KOPT-K1 (cell line): ENCODE measurements around the gene PFKFB1.
"Not testable (repeated sequence)": the region's sequence is repeated elsewhere in the genome, so short reads cannot be mapped to it uniquely, and the experiment has no call there.

Experiments
- H3K27ac ChIP-seq: fragments of 200-600 bp; sonication (generic); 2 replicates; pipeline ENCODE4 v1.5.1; 2016; ENCODE audit warnings: antibody characterized with exemption, mild to moderate bottlenecking, low read depth, low read length; ENCODE audit not compliant: poor library complexity, severe bottlenecking
- H3K36me3 ChIP-seq: fragments of 200-600 bp; sonication (generic); 2 replicates; pipeline ENCODE4 v1.5.1; 2017; ENCODE audit warnings: antibody characterized with exemption, mild to moderate bottlenecking, low read length, moderate library complexity; ENCODE audit not compliant: insufficient read depth
- H3K9me3 ChIP-seq: fragments of 200-600 bp; sonication (generic); 2 replicates; pipeline ENCODE4 v1.5.1; 2017; ENCODE audit warnings: antibody characterized with exemption, low read length, mild to moderate bottlenecking; ENCODE audit not compliant: insufficient read depth, poor library complexity, severe bottlenecking

The PFKFB1 gene

GRCh38 chrX:55005256-55005655 lies 11.3 kb upstream of the PFKFB1 start:
- peaks cover 53% of the 10 kb centered on the region for H3K36me3 ChIP-seq

DNA sequence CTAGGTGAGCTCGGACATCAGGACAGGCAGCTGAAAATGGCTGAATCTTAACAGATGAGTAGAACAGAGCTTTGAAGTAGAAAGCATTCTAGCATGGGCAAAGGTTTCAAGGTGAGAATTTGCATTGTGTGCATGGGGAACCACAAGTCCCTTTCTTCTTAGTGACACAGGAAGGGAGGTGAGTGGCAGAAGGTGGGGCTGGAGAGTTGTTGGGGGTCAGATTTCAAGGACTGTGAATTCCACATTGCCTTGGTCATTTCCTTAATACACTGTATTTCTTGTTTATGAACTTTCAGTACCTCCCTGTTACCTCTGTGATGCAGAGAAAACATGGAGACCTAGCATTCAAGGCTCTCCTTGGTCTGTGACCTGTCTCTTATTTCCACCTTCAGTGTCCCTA lies 10.2 kb upstream of the PFKFB1 start:
- H3K9me3 ChIP-seq = no peaks in the 10 kb centered on the region
- H3K36me3 ChIP-seq = peaks cover 53% of the 10 kb centered on the region
- H3K27ac ChIP-seq = no peak overlapping the region

More at GRCh38 chrX:55005256-55005655, 11.3 kb upstream of the PFKFB1 start:
- no peak overlapping the region for H3K27ac ChIP-seq
- H3K9me3 ChIP-seq = no peaks in the 10 kb centered on the region

DNA sequence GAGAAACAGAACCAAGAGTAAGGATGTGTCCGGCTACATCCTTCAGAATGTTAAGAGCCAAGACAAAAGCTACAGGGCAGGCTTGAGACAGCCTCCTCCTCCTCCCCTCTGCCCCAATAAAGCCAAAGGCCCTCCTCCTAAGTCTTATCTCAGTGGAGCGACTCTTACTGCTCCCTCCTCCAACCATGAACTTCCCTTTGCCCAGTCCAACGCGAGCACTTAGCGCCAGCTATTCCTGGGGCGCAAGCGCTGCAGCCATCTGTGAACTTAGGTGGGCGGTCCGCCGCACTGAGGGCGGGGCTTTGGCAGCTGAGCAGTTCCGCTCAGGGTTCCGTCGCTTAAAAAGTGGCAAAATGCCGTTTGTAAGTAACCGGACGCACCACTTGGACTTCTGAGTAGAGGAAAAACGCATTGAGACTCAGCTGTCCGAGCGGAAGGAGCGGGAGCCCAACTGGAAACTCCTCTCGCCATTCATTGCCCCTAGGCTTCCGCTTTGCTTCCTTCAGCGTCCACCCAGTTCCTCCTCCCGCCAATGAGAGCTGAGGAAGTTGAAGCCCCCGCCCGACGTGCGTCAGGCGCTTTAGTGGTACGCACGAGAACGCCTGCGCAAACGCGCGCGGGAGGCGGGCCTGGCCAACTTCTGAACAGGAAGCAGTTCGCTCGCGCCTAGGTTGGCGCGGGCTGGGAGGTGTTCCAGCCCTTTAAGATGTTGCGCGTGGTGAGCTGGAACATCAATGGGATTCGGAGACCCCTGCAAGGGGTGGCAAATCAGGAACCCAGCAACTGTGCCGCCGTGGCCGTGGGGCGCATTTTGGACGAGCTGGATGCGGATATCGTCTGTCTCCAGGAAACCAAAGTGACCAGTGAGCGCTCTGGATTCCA lies 6.0 kb upstream of the PFKFB1 start, which contains the start of gene APEX2:
APEX2 (plus strand) TSS at position 647 of the 882 bp plus-strand sequence; CDS start at position 707, 60 bp downstream.
- no peaks in the 10 kb centered on the region for H3K9me3 ChIP-seq
- H3K36me3 ChIP-seq = peaks cover 33% of the 10 kb centered on the region
- H3K27ac ChIP-seq = peak within 1 kb of the TSS; percentile 83

DNA sequence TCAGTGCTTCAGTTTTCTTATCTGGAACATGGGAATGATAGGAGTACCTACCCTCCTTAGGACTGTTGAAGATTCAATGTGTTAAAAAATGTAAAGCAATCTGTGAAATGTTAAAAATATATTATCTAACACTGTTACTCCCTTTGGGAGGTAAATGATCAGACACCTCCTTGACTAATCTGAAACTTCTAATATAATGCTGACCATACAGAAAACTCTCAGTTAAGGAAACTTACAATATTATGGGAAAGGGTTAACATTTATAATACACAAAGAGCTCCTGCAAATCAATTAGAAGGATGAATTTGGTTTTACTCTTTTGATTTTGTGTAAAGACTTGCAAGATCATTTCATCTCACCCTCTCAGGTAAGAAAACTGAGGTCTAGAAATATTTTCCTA lies 1.6 kb upstream of the PFKFB1 start:
- Histone ChIP-seq H3K9me3 (no peaks in the 10 kb centered on the region), H3K27ac (no peak overlapping the region), H3K36me3 (no peaks in the 10 kb centered on the region)

- Histone ChIP-seq H3K36me3 (no peaks in the 10 kb centered on the region), H3K9me3 (no peaks in the 10 kb centered on the region), H3K27ac (no peak overlapping the region)
These were observed 822 bp upstream of the PFKFB1 start for GRCh38 chrX:54994668-54995351.

DNA sequence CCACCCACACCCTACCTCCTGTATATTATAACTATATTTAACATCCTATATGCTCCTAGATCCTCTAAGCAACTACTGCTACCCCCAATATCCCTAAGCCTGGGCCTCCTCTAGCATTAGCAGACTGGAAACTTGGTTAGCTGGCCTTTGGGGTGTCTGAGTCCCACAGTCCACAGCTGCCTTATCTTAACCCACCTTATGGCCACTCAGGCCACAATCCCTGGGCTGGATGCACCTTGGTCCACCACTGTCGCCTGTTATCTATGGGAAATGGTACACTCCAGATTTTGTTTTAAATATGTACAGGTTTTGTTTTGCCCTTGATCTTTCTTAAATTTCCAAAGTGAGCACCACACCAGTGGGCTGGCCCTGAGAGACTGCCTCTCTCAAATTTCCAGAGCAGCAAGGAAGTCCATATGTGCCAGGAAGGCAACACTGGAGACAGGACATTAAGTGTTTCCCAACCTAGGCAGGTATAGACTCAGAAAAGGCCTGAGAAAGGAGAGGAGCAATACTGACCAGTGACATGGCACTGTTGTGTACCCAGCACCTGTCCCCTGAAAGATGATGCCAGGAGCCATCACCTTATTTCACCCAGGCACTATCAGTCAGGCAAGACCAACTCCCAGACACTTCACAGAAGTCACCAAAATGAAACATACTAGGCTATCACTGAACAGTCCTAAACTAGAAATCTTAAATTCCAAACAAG lies 921 bp downstream of the PFKFB1 start:
- no peaks in the 10 kb centered on the region for H3K36me3 ChIP-seq
- H3K27ac ChIP-seq = no peak overlapping the region
- no peaks in the 10 kb centered on the region for H3K9me3 ChIP-seq

DNA sequence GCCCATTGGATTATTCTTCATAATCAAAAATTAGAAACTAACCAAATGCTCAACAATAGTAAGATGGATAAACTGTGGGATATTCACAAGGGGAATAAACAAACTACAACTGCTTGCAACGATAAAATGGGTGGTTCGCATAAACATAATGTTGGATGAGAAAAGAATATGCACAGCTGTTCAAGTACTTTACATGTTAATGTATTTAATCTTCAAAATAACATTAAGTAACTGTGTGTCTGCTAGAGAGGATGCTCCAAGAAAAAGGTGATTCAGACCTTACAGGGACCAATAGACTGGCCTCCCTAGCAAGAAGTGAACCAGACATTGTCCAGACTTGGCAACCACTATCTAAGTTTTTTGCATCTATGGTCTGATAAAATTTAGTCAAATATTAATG lies 2.3 kb downstream of the PFKFB1 start:
- no peak overlapping the region for H3K27ac ChIP-seq
- H3K36me3 ChIP-seq = no peaks in the 10 kb centered on the region
- no peaks in the 10 kb centered on the region for H3K9me3 ChIP-seq

GRCh38 chrX:54983306-54983705 lies 10.7 kb downstream of the PFKFB1 start:
- H3K36me3 ChIP-seq, H3K27ac ChIP-seq, H3K9me3 ChIP-seq: not testable (repeated sequence)

- no peaks in the 10 kb centered on the region for H3K9me3 ChIP-seq
- no peak overlapping the region for H3K27ac ChIP-seq
- no peaks in the 10 kb centered on the region for H3K36me3 ChIP-seq
These were observed 13.7 kb downstream of the PFKFB1 start for GRCh38 chrX:54980334-54980733.

- Histone ChIP-seq H3K36me3 (no peaks in the 10 kb centered on the region), H3K27ac (no peak overlapping the region), H3K9me3 (no peaks in the 10 kb centered on the region)
These were observed 14.6 kb downstream of the PFKFB1 start for GRCh38 chrX:54979432-54979831.

GRCh38 chrX:54978448-54978847 lies 15.5 kb downstream of the PFKFB1 start:
- no peak overlapping the region for H3K27ac ChIP-seq

DNA sequence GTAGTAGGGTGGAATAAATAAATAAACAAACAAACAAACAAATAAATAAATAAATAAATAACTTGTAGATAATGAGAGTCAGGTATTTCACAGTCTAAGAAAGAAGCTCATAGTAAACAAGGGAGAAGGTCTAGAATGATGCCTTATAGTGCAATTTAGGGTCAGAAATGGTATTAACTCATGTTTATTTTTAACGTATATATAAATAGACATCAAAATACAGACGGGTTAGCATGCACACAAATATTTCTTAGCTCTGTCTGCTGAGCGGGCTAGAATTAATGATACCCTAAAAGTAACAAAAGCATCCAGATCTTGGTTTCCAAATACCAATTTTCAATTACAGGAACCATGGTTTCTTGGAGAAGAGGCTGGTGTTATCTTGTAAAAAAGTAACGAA lies 16.6 kb downstream of the PFKFB1 start:
- Histone ChIP-seq H3K27ac (no peak overlapping the region), H3K9me3 (no peaks in the 10 kb centered on the region), H3K36me3 (no peaks in the 10 kb centered on the region)

More at GRCh38 chrX:54978448-54978847, 15.5 kb downstream of the PFKFB1 start:
- Histone ChIP-seq H3K9me3 (no peaks in the 10 kb centered on the region), H3K36me3 (no peaks in the 10 kb centered on the region)

DNA sequence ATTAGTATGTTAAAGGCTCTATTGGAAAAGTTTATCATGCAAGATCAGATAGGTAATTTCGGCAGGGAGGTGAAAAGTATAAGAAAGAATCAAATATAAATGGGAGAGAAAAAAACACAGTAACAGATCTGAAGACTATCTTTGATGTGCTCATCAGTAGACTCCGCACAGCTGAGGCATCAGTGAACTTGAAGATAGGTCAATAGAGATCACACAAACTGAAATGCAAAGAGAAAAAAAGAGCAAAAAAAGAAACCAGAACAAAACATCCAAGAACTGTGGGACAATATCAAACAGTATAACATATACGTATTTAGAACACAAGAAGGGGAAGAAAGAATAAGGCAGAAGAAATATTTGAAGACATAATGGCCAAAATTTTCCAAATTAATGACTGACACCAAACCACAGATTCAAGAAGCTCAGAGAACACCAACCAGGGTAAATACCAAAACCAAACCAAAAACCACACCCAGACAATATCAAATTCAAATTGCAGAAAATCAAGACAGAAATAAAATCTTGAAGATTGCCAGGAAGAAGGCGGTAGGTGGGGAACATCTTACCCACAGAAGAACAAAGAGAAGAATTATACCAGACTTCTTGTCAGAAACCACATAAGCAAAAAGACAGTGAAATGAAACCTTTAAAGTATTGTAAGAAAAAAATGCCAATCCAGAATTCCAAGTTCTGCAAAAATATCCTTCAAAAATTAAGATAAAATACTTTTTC lies 29.1 kb downstream of the PFKFB1 start:
- Histone ChIP-seq H3K9me3 (no peaks in the 10 kb centered on the region), H3K27ac (no peak overlapping the region), H3K36me3 (no peaks in the 10 kb centered on the region)

DNA sequence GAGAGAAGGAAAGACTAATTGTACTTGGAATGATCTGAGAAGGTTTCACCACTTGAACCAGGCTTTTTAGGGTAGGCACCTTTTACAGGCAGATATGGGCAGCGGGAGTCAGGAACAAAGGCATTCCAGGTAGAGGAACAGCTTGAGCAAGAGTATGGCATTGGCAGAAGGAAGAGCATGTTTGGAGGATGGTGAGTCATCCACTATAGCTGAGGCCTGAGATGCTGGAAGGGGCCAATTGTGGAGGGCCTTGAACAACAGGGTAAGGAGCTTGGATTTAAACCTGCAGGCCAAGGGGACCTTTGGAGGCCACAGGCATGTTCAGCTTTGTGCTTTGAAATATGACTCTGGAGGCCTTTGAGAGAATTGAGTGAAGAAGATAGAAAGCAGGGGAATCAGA lies 32.2 kb downstream of the PFKFB1 start:
- Histone ChIP-seq H3K9me3 (no peaks in the 10 kb centered on the region), H3K36me3 (no peaks in the 10 kb centered on the region), H3K27ac (no peak overlapping the region)
